HCT116 (cell line): ENCODE results near the gene ARMC2. TPM values are rescaled to one million over a fixed set of nuclear protein-coding genes. Genes with fewer than 3 reads are reported as not detected.

Source experiments
- ATAC-seq: fragments of 200-7000 bp; cut with Tn5 transposase; 2 replicates; pipeline ENCODE4 v1.9.1; 2020; ENCODE audit warnings: mild to moderate bottlenecking, moderate library complexity
- BruUV-seq: library from RNA; stranded (reverse); fragments of 400-500 nt; replicated peaks from 2 replicates; lab custom pipeline; 2021; lab: Mats Ljungman, UMichigan
- CTCF ChIA-PET: fragments of 300-600 bp; sonication (Branson Sonifier 250); formaldehyde crosslinking; loops from one replicate; lab custom pipeline; 2021; ENCODE audit warnings: antibody characterized with exemption; lab: Charles Lee
- POLR2A ChIA-PET: fragments of 300-600, 350-600 bp; sonication (Branson Sonifier 250); formaldehyde crosslinking; loops from one replicate; lab custom pipeline; 2021; ENCODE audit warnings: antibody characterized with exemption; lab: Charles Lee
- RAD21 ChIA-PET, 2 experiments: fragments of 300-600 bp; sonication (Branson Sonifier 250); formaldehyde crosslinking; loops; one replicate each; lab custom pipeline; 2023; ENCODE audit warnings: low total read pairs in 2 of 2; ENCODE audit not compliant: uncharacterized antibody in 2 of 2, unreplicated experiment in 2 of 2, low non-redundant PET in 1 of 2; lab: Charles Lee
- DNase-seq: peaks from one replicate; pipeline ENCODE4 v3.0.0-alpha.2; 2010; ENCODE audit warnings: low read depth, low spot score
- H2AFZ ChIP-seq: fragments of 200-600 bp; shearing (Covaris generic), sonication (generic); 2 replicates; pipeline ENCODE4 v1.6.1; 2017; ENCODE audit warnings: low read depth, mixed run types, mixed read lengths, antibody characterized with exemption, low read length; ENCODE audit not compliant: poor library complexity, severe bottlenecking
- H3K27ac ChIP-seq: 2 replicates; pipeline ENCODE4 v1.5.1; 2012; ENCODE audit warnings: low read depth, low read length
- H3K27me3 ChIP-seq: fragments of 200-600 bp; sonication (generic); 2 replicates; pipeline ENCODE4 v1.6.1; 2016; ENCODE audit warnings: mixed run types, low read length, mixed read lengths; ENCODE audit not compliant: insufficient read depth
- H3K36me3 ChIP-seq, 2 experiments: fragments of 200-500 bp in 1 of 2; fragments of 200-600 bp in 1 of 2; sonication (Bioruptor generic) in 1 of 2; sonication (generic) in 1 of 2; 2 replicates each; pipeline versions ENCODE4 v1.5.1 to v1.6.1; 2014 to 2016; ENCODE audit warnings: low read length in 2 of 2, inconsistent platforms in 1 of 2, mixed read lengths in 1 of 2, mixed run types in 1 of 2; ENCODE audit not compliant: insufficient read depth in 2 of 2, control insufficient read depth in 1 of 2
- H3K4me1 ChIP-seq, 2 experiments: fragments of 200-600 bp in 1 of 2; sonication (generic) in 1 of 2; 2 replicates each; pipeline versions ENCODE4 v1.5.1 to v1.6.1; 2012 to 2017; ENCODE audit warnings: low read length in 2 of 2, inconsistent platforms in 1 of 2, mild to moderate bottlenecking in 1 of 2, mixed read lengths in 1 of 2, mixed run types in 1 of 2, moderate library complexity in 1 of 2; ENCODE audit not compliant: insufficient read depth in 2 of 2, control insufficient read depth in 1 of 2
- H3K4me2 ChIP-seq: fragments of 200-600 bp; sonication (generic); 2 replicates; pipeline ENCODE4 v1.6.1; 2017; ENCODE audit warnings: mixed run types, low read length, mixed read lengths
- H3K4me3 ChIP-seq, 2 experiments: fragments of 200-600 bp in 1 of 2; sonication (generic) in 1 of 2; replicated peaks in 1 of 2; 2 replicates each; pipeline ENCODE4 v1.5.1; 2011 to 2016; ENCODE audit warnings: low read length in 2 of 2, control low read depth in 1 of 2, low read depth in 1 of 2, mild to moderate bottlenecking in 1 of 2, mixed read lengths in 1 of 2, mixed run types in 1 of 2
- H3K79me2 ChIP-seq: fragments of 200-600 bp; sonication (generic); 2 replicates; pipeline ENCODE4 v1.6.1; 2017; ENCODE audit warnings: mild to moderate bottlenecking, mixed run types, low read length, moderate library complexity, mixed read lengths; ENCODE audit not compliant: insufficient read depth
- H3K9ac ChIP-seq: fragments of 200-600 bp; sonication (generic); 2 replicates; pipeline ENCODE4 v1.6.1; 2016; ENCODE audit warnings: low read length, mixed read lengths
- H3K9me2 ChIP-seq: fragments of 200-600 bp; sonication (generic), shearing (Covaris generic); 2 replicates; pipeline ENCODE4 v1.6.1; 2017; ENCODE audit warnings: mixed run types, mild to moderate bottlenecking, moderate library complexity; ENCODE audit not compliant: insufficient read depth
- H3K9me3 ChIP-seq, 2 experiments: fragments of 200-500 bp in 1 of 2; fragments of 200-600 bp in 1 of 2; sonication (Bioruptor generic) in 1 of 2; sonication (generic) in 1 of 2; 2 replicates each; pipeline ENCODE4 v1.6.1; 2014 to 2017; ENCODE audit warnings: low read length in 2 of 2, mixed read lengths in 2 of 2, inconsistent platforms in 1 of 2, low read depth in 1 of 2, mild to moderate bottlenecking in 1 of 2, mixed run types in 1 of 2, moderate library complexity in 1 of 2; ENCODE audit not compliant: control insufficient read depth in 1 of 2, insufficient read depth in 1 of 2
- H4K20me1 ChIP-seq: fragments of 200-600 bp; sonication (generic), shearing (Covaris generic); 2 replicates; pipeline ENCODE4 v1.6.1; 2017; ENCODE audit warnings: mixed run types, mild to moderate bottlenecking, moderate library complexity; ENCODE audit not compliant: insufficient read depth
- CBX3 ChIP-seq: IDR thresholded peaks from 2 replicates; pipeline ENCODE4 v1.6.1; 2012; ENCODE audit warnings: low read depth
- CEBPB ChIP-seq: IDR thresholded peaks from 2 replicates; pipeline ENCODE4 v1.6.1; 2012; ENCODE audit warnings: low read depth
- CTCF ChIP-seq, 3 experiments: fragments of 200-600 bp in 1 of 3; sonication (generic) in 1 of 3; IDR thresholded peaks in 2 of 3; conservative IDR thresholded peaks in 1 of 3; 2 replicates each; pipeline ENCODE4 v1.5.1; 2012 to 2017; ENCODE audit warnings: low read depth in 2 of 3, low read length in 2 of 3, antibody characterized with exemption in 1 of 3, borderline replicate concordance in 1 of 3, control low read depth in 1 of 3, mild to moderate bottlenecking in 1 of 3, mixed read lengths in 1 of 3, mixed run types in 1 of 3, moderate library complexity in 1 of 3; ENCODE audit not compliant: insufficient read depth in 1 of 3
- ELF1 ChIP-seq: IDR thresholded peaks from 2 replicates; pipeline ENCODE4 v1.6.1; 2012; ENCODE audit warnings: low read depth, borderline replicate concordance
- EZH2 ChIP-seq: fragments of 200-600 bp; sonication (generic); IDR thresholded peaks from 2 replicates; pipeline ENCODE4 v1.6.1; 2017; ENCODE audit warnings: antibody characterized with exemption, mixed run types
- EZH2phosphoT487 ChIP-seq: fragments of 200-600 bp; IDR thresholded peaks from 2 replicates; pipeline ENCODE4 v1.6.1; 2018; ENCODE audit warnings: antibody characterized with exemption, borderline replicate concordance
- FOSL1 ChIP-seq: IDR thresholded peaks from 2 replicates; pipeline ENCODE4 v1.6.1; 2012; ENCODE audit warnings: low read depth
- JUND ChIP-seq: IDR thresholded peaks from 2 replicates; pipeline ENCODE4 v1.6.1; 2012
- MAX ChIP-seq: IDR thresholded peaks from 2 replicates; pipeline ENCODE4 v1.6.1; 2012
- POLR2A ChIP-seq: IDR thresholded peaks from 2 replicates; pipeline ENCODE4 v1.7.0; 2011; ENCODE audit warnings: borderline replicate concordance; ENCODE audit not compliant: insufficient read depth, insufficient read length; ENCODE audit errors: extremely low read depth
- POLR2AphosphoS5 ChIP-seq: IDR thresholded peaks from 2 replicates; pipeline ENCODE4 v1.6.1; 2011; ENCODE audit warnings: mild to moderate bottlenecking, low read depth, low read length, moderate library complexity
- REST ChIP-seq: IDR thresholded peaks from 2 replicates; pipeline ENCODE4 v1.6.1; 2012; ENCODE audit warnings: low read depth
- SIN3A ChIP-seq: IDR thresholded peaks from 2 replicates; pipeline ENCODE4 v1.6.1; 2012; ENCODE audit warnings: low read depth
- SP1 ChIP-seq: IDR thresholded peaks from 2 replicates; pipeline ENCODE4 v1.6.1; 2012; ENCODE audit warnings: low read depth
- SRF ChIP-seq: IDR thresholded peaks from 2 replicates; pipeline ENCODE4 v1.6.1; 2012; ENCODE audit warnings: low read depth
- YY1 ChIP-seq: IDR thresholded peaks from 2 replicates; pipeline ENCODE4 v1.6.1; 2011; ENCODE audit warnings: low read length, low read depth, moderate library complexity, mild to moderate bottlenecking; ENCODE audit not compliant: insufficient replicate concordance; ENCODE audit errors: extremely low read depth
- ZBTB33 ChIP-seq: IDR thresholded peaks from 2 replicates; pipeline ENCODE4 v1.6.1; 2011; ENCODE audit warnings: mild to moderate bottlenecking, low read length, moderate library complexity; ENCODE audit not compliant: insufficient replicate concordance; ENCODE audit errors: extremely low read depth
- intact Hi-C: fragments of 100-400 bp; cut with micrococcal nuclease; formaldehyde crosslinking; loops from 2 replicates; pipeline ENCODE4 v1.10.0; 2022
- total RNA-seq: library from RNA; stranded (reverse); gene quantifications from one replicate; pipeline ENCODE4 v1.2.1, GENCODE V29; 2021; ENCODE audit not compliant: unreplicated experiment

ARMC2 gene
- total RNA-seq, 1 experiment from 2014 or later, result 3.6 TPM

- Histone ChIP-seq H3K4me2 (no peak overlapping the region), H3K36me3 (no peaks in the 10 kb centered on the region), H2AFZ (no peak overlapping the region), H3K27ac (no peak overlapping the region), H3K27me3 (no peaks in the 10 kb centered on the region), H3K4me1 (peaks cover 10 to 14% of the 10 kb centered on the region in 2 experiments; a peak in 3 of 4 replicates), H4K20me1 (no peaks in the 10 kb centered on the region), H3K9ac (no peak overlapping the region), H3K9me2 (no peaks in the 10 kb centered on the region; the same call in 1 of the 2 replicates), H3K9me3 (no peaks in the 10 kb centered on the region), H3K79me2 (no peaks in the 10 kb centered on the region), H3K4me3 (no peak overlapping the region)
- ChIA-PET CTCF (no interaction called here), POLR2A (no interaction called here), RAD21 (no interaction called here)
- no TSS peak for BruUV-seq
- ATAC-seq (no peak), DNase-seq (no peak)
- no peak for TF ChIP-seq REST
- TF ChIP-seq EZH2, result no peak
- TF ChIP-seq MAX, result no peak
- TF ChIP-seq SIN3A, result no peak
- no peak for TF ChIP-seq CTCF (IDR thresholded peaks at IDR 0.05 in 2 of 3, conservative IDR thresholded peaks at IDR 0.05 in 1 of 3; ENCODE audit: borderline replicate concordance in 1 of 3, insufficient read depth in 1 of 3, low read depth in 2 of 3, low read length in 2 of 3)
- no peak for TF ChIP-seq CEBPB
- TF ChIP-seq EZH2phosphoT487, result no peak
- no peak for TF ChIP-seq FOSL1
- TF ChIP-seq ELF1, result no peak
- TF ChIP-seq JUND, result no peak
- TF ChIP-seq POLR2A, result no peak
- TF ChIP-seq SRF, result no peak
- no peak for TF ChIP-seq POLR2AphosphoS5
- no peak for TF ChIP-seq YY1
- no peak for TF ChIP-seq SP1
- no peak for TF ChIP-seq ZBTB33
- no peak for TF ChIP-seq CBX3
- intact Hi-C loops, result no loop called here
These were observed 93.6 kb downstream of the ARMC2 start for GRCh38 chr6:108941859-108942258.
